Activated CD8-positive, alpha-beta T cell treated with anti-CD3 and anti-CD28 coated beads for 36 hours (primary cell): ENCODE measurements around the gene ZCCHC12. TPM values are rescaled to one million over a fixed set of nuclear protein-coding genes. Genes with fewer than 3 reads are reported as not detected.

Source experiments
- ATAC-seq: fragments of 200-7000 bp; cut with Tn5 transposase; one replicate; pipeline ENCODE4 v1.10.0; 2021; ENCODE audit warnings: mild to moderate bottlenecking, moderate library complexity
- CTCF ChIA-PET: fragments of 350-600 bp; sonication (Branson Sonifier 250); formaldehyde crosslinking; loops from one replicate; lab custom pipeline; 2021; ENCODE audit warnings: antibody characterized with exemption; lab: Charles Lee
- POLR2A ChIA-PET: fragments of 350-600 bp; sonication (Branson Sonifier 250); formaldehyde crosslinking; loops from one replicate; lab custom pipeline; 2021; ENCODE audit warnings: antibody characterized with exemption; lab: Charles Lee
- DNase-seq: peaks from one replicate; pipeline ENCODE4 v3.0.0-alpha.2; 2020
- H3K27ac Mint-ChIP-seq: one replicate; pipeline ENCODE4 v1.8.0; 2021; ENCODE audit warnings: mild to moderate bottlenecking, mixed read lengths
- H3K27me3 Mint-ChIP-seq: one replicate; pipeline ENCODE4 v1.8.0; 2021; ENCODE audit warnings: mixed read lengths
- H3K36me3 Mint-ChIP-seq: one replicate; pipeline ENCODE4 v1.8.0; 2021; ENCODE audit warnings: low read depth, mixed read lengths
- H3K4me1 Mint-ChIP-seq: one replicate; pipeline ENCODE4 v1.8.0; 2021; ENCODE audit warnings: low read depth, mixed read lengths
- H3K4me3 Mint-ChIP-seq: one replicate; pipeline ENCODE4 v1.8.0; 2021; ENCODE audit warnings: mild to moderate bottlenecking, moderate library complexity, mixed read lengths
- H3K9me3 Mint-ChIP-seq: one replicate; pipeline ENCODE4 v1.8.0; 2021; ENCODE audit warnings: mixed read lengths
- intact Hi-C: fragments of 100-400 bp; cut with micrococcal nuclease; formaldehyde crosslinking; loops from one replicate; pipeline ENCODE4 v1.10.0; 2022
- total RNA-seq, 2 experiments: library from RNA; stranded (reverse); gene quantifications; one replicate each; pipeline ENCODE4 v1.2.3, GENCODE V29; 2021
- TF ChIP-seq, protein P1 (sequence below): fragments of 200-600 bp; IDR thresholded peaks from one replicate; pipeline ENCODE4 v1.8.0; 2022; ENCODE audit warnings: antibody characterized with exemption, mild to moderate bottlenecking

ZCCHC12 gene
- total RNA-seq, 2 experiments from 2014 or later = not detected

DNA sequence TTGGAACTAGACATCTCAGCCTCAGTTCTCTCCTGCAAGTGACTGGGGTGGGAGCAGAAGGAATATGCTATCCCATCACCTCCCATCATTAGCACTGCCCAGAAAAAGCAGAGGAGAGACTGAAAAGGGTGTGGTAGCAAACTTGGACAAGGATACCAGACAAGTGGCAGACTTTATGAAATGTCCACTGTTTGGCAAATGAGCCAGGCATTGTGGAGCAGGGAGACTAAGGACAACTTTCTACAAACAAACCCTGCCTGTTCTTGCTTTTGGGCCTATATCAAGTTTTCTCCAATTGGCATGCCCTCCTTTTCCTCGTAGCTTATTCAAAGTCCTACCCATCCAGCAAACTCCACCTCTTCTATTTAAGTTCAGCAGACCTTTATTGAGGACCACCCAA is 41.6 kb downstream of the ZCCHC12 start:
- Mint-ChIP-seq H3K4me3 (no peak overlapping the region), H3K27ac (no peak overlapping the region), H3K36me3 (no peaks in the 10 kb centered on the region), H3K27me3 (peaks cover 1% of the 10 kb centered on the region), H3K9me3 (no peaks in the 10 kb centered on the region), H3K4me1 (no peaks in the 10 kb centered on the region)
- DNase-seq = no peak
- intact Hi-C loops = no loop called here
- TF ChIP-seq, protein P1, sequence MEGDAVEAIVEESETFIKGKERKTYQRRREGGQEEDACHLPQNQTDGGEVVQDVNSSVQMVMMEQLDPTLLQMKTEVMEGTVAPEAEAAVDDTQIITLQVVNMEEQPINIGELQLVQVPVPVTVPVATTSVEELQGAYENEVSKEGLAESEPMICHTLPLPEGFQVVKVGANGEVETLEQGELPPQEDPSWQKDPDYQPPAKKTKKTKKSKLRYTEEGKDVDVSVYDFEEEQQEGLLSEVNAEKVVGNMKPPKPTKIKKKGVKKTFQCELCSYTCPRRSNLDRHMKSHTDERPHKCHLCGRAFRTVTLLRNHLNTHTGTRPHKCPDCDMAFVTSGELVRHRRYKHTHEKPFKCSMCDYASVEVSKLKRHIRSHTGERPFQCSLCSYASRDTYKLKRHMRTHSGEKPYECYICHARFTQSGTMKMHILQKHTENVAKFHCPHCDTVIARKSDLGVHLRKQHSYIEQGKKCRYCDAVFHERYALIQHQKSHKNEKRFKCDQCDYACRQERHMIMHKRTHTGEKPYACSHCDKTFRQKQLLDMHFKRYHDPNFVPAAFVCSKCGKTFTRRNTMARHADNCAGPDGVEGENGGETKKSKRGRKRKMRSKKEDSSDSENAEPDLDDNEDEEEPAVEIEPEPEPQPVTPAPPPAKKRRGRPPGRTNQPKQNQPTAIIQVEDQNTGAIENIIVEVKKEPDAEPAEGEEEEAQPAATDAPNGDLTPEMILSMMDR = no peak
- no peak for ATAC-seq
- POLR2A ChIA-PET = interaction anchor here (0.5 kb wide), 1 partner anchor 42 kb away, joined by 3 read pairs; no protein-coding TSS in a partner anchor
- CTCF ChIA-PET = no interaction called here

DNA sequence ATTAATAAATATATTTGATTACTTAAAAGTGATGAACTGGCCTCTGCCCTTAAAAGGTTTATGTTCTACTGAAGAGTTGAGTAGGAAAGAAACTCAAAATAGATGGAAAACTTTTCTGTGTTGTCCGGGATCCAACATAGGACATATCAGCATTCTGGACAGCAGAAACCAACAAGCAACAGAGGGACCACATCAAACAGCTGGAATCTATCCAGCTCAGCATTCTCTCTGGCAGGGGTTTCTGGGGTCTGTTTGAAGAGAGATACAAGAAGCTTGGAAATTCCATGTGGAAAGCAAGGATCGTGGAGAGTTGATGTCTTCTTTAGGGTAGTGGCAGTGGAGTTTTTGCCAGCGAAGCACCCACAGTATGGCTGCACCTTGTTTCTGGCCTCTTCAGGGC is 43.6 kb downstream of the ZCCHC12 start:
- TF ChIP-seq, protein P1 = no peak
- H3K4me3 Mint-ChIP-seq = no peak overlapping the region
- ChIA-PET CTCF (no interaction called here), POLR2A (no interaction called here)
- DNase-seq (no peak), ATAC-seq (no peak)
- H3K27me3 Mint-ChIP-seq = no peaks in the 10 kb centered on the region
- H3K9me3 Mint-ChIP-seq = no peaks in the 10 kb centered on the region
- intact Hi-C loops = no loop called here
- H3K4me1 Mint-ChIP-seq = no peaks in the 10 kb centered on the region
- no peaks in the 10 kb centered on the region for H3K36me3 Mint-ChIP-seq
- no peak overlapping the region for H3K27ac Mint-ChIP-seq

DNA sequence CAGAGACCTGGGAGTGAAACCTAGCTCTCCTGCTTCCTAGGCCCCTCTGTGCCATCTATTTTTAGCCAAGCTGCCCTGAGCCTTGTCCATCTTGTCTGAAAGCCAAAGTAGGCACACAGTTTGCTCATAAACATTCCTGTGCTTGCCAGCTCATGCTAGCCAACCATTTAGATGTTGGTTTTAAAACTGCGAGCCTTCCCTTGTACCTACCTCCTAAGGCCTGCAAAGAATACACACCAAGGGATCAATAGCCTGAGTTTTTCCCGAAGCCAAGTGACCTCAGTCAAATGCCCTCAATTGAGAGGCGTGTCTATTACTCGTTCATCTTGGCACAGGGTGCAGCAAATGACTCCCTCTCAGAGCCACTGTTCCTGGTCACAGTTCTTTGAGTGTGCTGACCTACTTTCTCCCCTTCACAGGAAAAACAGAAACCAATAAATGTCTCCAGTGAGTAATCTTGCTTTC is 48.5 kb downstream of the ZCCHC12 start:
- Mint-ChIP-seq H3K27ac (no peak overlapping the region), H3K4me3 (no peak overlapping the region), H3K27me3 (no peaks in the 10 kb centered on the region), H3K4me1 (no peaks in the 10 kb centered on the region), H3K9me3 (no peaks in the 10 kb centered on the region), H3K36me3 (no peaks in the 10 kb centered on the region)
- no peak for DNase-seq
- CTCF ChIA-PET = no interaction called here
- TF ChIP-seq, protein P1 = no peak
- ATAC-seq = no peak
- intact Hi-C loops = no loop called here
- POLR2A ChIA-PET = no interaction called here

Other genes starting within 250 kb of the ZCCHC12 start
- under 1 TPM in 1 of 2 experiments, not detected in 1; 0.18 TPM for gene IL13RA1, start 96.2 kb upstream of the ZCCHC12 start, total RNA-seq
- 1 to 10 TPM; 1.7 to 1.9 TPM for gene LONRF3, start 150.8 kb downstream of the ZCCHC12 start, total RNA-seq
- not detected for gene CT47C1, start 249.2 kb downstream of the ZCCHC12 start, total RNA-seq